GM19455 (cell line): ENCODE measurements around the gene STK36.
"Not testable (repeated sequence)": the region's sequence is repeated elsewhere in the genome, so short reads cannot be mapped to it uniquely, and the experiment has no call there.

Source experiments
- ATAC-seq: cut with Tn5 transposase; IDR thresholded peaks from one replicate; pipeline ENCODE4 v1.9.1; 2021; ENCODE audit not compliant: unreplicated experiment

STK36 gene

DNA sequence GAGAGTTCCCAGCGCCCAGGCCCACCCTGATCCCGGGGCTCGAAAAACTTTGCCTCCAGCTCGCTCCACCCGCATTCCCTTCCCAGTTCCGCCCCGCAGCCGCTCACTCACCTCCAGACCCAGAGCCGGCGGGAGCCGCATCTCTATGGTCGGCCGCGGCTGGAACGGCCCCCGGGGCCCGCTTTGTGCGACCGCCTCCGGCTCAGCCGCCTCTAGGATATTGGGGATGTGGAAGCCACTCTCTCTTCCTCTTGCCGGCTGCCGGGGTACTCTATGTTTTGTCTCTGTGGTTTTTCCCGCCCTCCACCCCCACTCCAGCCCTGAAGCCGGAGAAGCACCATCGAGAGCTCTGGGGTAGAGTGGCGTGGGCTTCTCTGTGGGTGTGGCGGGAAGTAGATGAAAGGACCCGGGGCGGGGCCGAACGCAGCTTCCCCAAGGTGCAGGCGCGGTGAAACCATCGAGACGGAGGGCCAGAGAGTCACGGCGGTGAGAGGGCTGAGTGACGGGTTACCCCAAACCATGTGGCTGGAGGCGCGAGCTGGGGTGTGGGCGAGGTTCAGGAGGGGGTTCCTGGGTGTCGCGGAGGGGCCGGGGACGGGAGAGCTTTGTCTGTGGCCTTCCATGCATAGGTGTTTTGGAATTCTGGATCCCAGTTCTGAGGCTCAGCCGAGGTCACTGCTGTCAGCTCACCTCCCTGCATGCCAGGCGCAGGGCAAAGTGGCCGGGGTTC lies 12.5 kb upstream of the STK36 start, which contains the start of the genes BCS1L and ZNF142:
Gene BCS1L, plus strand, starts transcription at position 426 of the 730 bp plus-strand sequence. CDS start 1,305 bp downstream, outside the sequence.
Gene ZNF142, minus strand, starts transcription at position 366 of the 730 bp plus-strand sequence. CDS start 3,194 bp downstream, outside the sequence.
- peak; percentile 95 for ATAC-seq

DNA sequence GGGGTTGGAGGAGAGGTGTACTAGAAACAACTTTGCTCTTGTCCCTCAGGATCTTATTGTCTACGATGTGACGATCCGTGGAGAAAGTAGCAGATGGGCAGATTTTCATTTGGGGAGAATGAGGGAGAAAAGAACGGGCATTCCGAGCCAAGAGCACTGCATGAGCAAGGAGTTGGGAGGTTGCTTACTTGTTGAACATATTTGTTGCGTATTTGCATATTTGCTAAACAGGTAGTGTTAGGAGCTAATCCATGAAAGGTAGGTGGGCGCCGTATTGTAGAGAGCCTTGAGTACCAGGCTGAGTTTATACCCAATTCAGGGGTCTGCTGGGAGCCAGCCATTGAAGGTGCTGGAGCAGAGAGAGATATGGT lies 11.9 kb upstream of the STK36 start:
- ATAC-seq, result no peak

DNA sequence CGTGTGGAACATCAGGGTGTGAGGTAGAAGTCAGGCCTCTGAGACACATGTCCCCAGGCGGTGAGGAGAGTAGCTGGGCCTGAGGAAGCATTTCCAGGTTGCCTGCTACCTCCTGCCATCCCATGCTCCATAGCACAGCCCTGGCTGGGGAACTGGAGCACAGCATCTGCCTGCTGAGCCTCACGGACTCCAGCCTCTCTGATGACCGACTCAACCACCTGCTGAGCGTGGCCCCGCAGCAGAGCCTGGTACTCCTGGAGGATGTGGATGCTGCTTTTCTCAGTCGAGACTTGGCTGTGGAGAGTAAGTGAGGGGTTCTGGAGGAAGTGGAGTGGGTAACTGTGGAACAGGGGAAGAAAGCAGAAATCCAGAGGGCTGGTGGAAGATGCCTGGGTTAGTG lies 9.5 kb upstream of the STK36 start:
- no peak for ATAC-seq

DNA sequence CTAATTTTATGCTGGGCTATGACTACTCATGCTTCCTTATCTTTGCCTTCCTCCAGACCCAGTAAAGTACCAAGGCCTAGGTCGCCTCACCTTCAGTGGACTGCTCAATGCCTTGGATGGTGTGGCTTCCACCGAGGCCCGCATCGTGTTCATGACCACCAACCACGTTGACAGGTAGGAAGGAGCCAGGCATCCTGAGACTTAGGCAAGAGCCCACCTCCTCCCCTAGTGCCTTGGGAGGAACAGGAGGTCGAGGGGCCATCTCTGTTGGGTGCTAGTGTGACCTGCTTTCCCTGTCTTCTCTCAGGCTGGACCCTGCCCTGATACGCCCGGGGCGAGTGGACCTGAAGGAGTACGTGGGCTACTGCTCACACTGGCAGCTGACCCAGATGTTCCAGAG lies 9.1 kb upstream of the STK36 start:
- ATAC-seq, result no peak

DNA sequence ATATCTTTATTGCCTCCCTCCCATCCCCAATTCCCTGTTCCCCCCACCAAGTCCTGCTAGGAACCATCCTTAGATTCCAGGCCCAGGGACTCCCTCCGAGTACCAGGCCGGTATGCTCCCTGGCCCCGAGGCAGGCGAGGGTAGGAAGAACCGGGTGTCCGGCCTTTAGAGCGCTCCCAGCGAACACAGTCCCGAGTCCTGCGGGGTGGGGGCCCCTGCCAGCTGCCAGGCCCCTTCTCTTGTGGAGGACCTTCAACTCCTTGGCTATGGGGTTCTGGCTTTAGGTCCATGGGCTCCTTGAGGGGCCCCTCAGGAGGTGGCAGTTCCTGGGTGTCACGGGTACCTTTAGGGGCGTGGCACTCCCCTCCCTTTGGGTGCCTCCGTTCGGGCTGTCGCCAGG lies 8.0 kb upstream of the STK36 start:
- ATAC-seq, result no peak

DNA sequence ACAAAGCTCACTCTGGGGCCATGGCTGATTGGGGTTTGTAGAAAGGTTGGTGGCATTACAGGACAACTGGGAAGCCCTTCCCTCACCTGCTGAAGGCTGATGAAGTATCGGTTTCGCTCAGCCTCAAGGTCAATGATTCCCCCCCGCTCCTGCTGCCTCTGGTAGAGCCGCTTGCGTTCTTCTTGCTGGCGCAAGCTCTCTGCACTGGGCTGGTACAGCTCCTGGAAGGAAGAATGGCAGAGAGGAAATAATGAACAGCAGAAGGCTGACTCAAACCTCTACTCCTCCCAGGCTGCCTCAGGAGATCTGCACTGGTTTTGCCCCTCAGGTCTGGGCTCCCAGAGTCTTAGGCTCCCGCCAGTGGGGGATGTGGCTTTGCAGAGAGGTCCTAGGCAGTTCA lies 7.2 kb upstream of the STK36 start:
- ATAC-seq, result no peak

DNA sequence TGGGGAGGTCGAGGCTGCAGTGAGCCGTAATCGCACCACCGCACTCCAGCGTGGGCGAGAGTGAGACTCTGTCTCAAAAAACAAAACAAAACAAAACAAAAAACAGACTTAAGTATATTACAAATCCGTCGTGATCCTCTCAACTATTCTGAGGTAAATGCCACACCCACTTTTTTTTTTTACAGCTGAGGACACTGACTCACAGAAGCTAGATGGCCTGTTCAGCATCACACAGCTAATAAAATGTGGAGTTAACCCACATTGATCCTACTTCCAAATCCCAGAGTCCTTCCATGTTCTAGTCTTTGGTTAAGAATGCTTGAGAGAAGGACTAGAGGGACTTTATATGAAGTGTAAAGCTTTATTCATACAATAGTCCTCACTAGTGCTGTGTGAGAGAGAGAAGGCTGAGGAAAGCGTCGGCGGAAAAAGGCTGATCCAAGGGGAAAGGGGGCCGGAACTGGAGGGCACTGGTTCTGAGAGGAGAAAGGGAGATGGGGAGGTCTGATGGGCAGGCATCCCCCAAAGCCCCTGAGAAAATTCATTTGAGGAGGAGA lies 711 bp upstream of the STK36 start:
- no peak for ATAC-seq

DNA sequence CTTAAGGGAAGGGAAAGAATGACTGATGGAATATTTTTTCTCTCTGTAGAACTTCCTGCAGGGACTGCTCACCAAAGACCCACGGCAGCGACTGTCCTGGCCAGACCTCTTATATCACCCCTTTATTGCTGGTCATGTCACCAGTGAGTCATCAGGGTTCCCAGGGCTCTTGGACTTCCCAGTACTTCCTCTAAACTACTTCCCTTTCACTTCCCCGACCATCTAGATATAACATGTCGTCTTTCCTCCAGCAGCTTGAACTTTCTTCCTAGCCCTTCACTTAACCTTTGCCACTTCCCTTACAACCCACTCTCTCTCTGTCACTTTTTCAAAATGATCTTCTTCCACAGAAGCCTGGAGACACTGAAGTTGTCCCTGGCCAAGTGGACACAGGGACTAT lies 7.2 kb downstream of the STK36 start:
- no peak for ATAC-seq

DNA sequence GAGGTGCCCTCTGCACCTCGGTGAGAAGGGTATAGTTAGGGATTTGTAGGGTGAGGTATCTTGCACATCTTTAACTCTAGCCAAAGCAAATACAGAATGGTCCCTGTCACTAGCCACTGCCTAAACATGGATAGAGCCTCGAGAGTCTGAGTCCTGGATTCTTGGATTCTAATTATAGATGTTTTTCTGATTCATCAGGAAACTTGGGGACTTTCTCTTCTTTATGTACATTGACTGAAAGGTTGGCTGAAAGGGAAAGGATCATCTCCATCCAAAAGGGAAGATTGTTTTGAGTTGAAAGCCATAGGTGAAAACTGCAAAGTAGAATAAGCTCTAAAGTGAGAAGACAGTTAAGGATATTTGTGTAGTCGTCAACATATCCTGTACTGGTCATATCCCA lies 8.2 kb downstream of the STK36 start:
- no peak for ATAC-seq

DNA sequence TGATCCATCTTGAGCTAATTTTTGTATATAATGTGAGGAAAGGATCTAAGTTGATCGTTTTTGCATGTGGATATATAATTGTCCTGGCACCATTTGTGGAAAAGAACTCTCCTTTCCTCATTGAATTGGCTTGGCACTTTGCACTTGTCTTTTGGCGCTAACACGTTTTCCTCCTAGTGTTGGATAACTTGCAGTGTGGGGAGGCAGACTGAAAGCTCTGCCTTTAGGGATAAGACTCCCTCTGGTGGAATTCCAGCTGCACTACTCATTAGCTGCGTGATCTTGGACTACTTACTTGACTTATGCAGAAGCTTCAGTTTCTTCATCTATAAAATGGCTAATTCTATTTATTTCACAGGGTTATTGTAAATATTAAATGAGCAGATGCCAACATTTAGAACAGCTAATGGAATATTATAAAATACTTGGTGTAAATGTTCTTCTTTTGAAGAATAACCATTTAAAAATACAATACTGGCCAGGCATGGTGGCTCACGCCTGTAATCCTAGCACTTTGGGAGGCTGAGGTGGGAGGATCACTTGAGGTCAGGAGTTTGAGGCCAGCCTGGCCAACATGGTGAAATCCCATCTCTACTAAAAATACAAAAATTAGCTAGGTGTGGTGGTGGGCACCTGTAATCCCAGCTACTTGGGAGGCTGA lies 15.6 kb downstream of the STK36 start:
- not testable (repeated sequence) for ATAC-seq

DNA sequence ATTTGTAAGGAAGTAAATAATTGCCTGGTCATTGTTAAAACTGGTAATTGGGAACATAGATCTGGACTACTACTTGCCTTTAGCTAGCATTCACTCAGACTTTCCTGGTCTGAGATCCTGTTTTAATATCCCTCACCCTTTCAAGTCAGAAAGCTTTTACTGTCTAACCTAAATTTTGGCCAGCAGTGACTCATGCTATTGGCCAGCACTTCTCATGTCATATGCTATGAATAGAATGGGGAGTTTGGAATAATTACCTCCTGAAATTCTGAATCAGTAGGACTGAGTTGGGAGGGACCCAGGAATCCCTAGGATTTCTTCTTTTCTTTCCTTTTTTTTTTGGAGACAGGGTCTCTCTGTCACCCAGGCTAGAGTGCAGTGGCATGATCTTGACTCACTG lies 19.3 kb downstream of the STK36 start:
- ATAC-seq, result no peak

DNA sequence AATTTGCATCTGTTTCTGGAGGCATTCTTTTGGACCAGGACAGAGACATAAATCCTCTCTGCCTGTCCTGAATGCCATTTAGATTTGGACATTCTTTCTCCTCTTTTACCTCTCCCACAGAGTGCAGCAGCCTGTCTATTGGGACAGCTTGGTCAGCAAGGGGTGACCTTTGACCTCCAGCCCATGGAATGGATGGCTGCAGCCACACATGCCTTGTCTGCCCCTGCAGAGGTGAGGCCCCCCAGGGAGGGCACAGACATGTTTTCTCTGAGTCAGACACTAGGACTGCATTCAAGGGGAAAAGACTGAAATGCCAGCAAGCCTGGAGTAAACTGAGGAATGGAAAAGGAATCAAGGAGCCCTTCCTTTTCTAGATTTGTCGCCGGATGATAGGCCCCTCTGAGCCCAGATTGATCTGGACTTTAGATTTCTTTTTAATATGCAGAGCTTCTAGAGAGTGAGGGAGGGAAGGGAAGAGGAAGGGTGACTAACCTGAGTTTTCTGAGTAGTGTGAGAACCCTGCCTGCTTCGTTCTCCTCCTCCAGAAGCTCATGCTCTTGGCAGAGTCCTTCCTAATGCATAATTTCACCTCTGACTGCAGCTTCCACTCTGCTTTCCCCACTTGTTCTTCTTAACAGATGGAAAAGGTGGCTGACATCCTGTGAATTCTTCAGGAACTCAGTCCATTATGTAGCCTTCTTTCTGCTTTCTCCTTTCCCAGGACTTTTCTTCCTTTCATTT lies 22.7 kb downstream of the STK36 start:
- no peak for ATAC-seq

DNA sequence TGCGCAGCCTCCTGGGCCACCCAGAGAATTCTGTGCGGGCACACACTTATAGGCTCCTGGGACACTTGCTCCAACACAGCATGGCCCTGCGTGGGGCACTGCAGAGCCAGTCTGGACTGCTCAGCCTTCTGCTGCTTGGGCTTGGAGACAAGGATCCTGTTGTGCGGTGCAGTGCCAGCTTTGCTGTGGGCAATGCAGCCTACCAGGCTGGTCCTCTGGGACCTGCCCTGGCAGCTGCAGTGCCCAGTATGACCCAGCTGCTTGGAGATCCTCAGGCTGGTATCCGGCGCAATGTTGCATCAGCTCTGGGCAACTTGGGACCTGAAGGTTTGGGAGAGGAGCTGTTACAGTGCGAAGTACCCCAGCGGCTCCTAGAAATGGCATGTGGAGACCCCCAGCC lies 27.0 kb downstream of the STK36 start:
- ATAC-seq, result no peak

DNA sequence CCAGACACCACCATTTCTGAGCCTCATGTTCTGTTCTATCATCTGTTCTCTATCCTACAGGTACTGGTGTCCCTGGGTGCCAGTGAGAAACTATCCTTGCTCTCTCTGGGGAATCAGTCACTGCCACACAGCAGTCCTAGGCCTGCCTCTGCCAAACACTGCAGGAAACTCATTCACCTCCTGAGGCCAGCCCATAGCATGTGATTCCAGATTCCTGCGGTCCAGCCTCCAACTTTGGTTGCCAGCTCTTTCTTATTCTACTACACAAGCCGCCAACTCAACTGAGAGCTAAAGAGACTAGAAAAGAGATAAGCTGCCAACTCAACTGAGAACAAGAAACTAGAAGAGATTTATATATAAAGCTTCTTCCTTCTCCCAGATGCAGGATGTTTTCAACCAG lies 29.9 kb downstream of the STK36 start:
- ATAC-seq, result no peak

DNA sequence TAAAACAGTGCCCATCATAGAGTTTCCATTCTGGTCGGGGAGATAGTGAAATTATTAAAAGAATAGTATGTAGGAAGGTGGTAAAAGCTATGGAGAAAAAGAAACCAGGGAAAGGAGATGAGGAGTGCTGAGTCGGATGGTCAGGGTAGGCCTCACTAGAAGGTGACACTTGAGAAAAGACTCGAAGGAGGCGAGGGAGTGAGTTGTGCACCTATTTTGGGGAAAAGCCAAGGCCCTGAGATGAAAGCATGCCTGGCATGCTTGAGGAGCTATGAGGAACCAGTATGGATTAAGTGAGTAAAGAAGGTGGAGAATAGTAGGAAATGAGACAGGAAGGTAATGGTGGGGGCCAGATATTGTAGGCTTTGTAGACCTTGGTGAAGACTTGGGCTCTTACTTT lies 31.5 kb downstream of the STK36 start:
- ATAC-seq, result no peak

DNA sequence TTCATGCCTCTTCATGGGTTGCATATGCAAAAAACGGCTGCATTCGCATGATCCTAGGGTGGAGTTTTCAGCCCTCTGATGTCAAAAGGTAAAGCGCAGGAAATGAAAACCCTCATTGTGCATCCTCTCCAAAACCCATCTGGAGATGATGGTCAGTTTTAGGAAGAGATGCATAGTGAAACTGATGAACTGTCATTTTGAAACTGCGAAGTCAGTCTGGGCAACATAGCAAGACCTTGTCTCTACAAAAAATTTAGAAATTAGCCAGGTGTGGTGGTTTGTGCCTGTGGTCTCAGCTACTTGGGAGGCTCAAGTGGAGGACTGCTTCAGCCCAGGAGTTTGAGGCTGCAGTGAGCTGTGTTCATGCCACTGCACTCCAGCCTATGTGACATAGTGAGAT lies 36.2 kb downstream of the STK36 start:
- ATAC-seq, result peak; percentile 36

DNA sequence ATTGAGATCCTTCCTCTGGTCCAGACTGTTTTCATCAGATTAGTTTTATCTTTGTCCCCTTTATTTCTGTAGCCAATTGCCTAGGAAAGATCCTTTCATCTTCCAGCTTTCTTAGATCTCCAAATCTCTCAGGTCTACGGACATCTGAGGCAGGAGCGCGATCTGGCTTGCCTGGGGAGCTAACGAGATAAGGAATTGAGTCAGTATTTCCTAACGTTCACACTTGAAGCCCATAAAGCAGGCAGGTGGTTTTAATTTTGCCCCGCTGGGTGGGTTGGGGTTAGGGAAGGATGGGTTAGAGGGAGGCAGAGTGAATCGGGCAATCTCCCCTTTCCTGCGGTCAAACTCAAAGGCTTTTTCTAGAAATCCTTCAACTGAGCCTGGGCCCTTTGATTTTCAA lies 38.0 kb downstream of the STK36 start:
- ATAC-seq, result no peak

DNA sequence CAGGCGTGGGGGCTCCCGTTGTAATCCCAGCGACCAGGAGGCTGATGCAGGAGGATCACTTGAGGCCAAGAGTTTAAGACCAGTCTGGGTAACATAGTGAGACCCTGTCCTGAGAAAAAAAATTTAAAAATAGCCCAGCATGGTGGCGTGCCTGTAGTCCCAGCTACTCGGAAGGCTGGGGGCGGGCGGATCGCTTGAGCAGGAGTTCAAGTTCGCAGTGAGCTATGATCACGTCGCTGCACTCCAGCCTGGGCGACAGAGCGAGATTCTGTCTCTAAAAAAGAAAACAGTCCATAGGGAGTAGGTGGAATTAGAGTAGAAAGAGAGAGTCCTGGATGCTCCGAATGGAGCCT lies 38.4 kb downstream of the STK36 start:
- ATAC-seq, result no peak

DNA sequence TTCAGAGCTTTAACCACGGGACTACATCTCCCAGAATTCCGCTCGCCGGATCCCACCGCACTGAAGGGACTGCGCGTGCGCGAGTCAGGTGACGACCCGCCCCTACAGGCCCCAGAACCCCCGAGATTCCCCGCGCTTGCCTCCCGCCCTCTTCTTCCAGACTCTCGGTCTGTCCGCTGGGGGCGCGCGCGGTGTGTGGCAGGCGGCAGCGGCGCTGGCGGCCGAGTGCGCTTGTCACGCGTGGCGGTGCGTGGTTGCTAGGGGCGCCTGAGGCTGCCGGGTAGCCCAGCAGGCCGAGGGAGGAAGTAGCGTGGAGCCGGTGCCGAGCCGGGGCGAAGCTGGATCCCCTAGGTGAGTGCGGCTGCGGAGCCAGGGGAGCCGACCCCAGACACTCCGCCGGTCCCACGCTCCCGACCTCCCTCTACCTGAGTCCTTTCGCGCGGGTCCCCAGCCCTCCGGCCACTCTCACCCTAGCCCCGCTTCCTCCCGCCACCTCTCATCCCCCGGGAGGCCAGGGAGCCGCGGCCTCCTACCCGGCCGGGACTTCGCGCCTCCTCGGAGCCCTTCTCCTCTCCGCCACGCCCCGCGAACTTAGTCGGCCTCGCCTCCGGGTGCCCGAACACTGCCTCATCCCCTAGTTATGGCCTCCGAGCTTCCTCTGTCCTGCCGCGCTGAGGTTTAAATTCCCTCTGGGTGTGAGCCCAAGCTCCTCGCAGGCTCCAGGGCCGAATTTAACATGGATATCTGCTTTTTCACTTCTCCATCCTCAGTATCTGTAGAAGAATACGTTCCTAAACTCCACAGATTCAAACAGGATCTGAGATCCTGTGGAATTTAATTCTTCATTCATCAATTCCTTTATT lies 39.0 kb downstream of the STK36 start, which contains the start of gene TTLL4:
Gene TTLL4, plus strand, starts transcription at position 149 of the 863 bp plus-strand sequence. CDS start 26,842 bp downstream, outside the sequence.
- ATAC-seq, result peak; percentile 88

DNA sequence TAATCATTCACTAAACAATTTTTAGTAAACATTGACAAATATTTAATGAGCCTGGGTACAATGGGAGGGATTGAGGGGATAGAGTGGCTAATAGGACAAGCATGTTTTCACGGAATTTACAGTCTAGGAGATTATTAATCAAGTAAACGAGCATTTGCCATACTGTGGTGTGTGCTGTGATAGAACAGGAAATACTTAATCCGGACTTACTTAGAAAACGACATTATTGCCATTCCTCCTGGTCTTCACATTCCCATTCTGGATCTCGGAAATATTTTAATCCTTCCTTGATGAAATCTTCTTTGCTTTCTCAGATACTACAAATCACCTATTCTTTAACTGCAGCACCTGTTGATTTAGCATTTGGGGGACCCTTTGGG lies 39.7 kb downstream of the STK36 start:
- no peak for ATAC-seq

DNA sequence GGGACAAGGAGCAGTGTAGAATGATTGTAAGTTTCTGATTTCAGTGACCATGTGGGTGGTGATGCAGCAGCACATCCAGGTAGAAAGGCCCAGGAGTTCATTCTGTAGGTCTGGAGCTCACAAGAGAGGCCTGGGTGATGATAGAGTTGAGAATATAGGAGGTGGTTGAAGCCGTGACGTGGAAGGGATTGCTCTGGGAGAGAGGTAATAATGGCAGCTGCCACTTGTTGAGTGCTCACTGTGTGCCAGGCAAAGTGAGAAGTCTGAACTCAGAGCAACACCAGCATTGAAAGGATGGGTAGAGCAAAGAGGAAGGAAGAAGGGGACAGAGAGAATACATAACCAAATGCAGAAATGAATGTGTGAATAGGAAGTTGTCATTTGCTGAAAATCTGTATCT lies 42.0 kb downstream of the STK36 start:
- ATAC-seq, result no peak
